SK-N-SH treated with all-trans-retinoic acid at 6 μM for 48 hours (cell line): ENCODE results near the gene TNK1.
"Not testable (repeated sequence)": the region's sequence is repeated elsewhere in the genome, so short reads cannot be mapped to it uniquely, and the experiment has no call there.

Experiments used
- ATAC-seq: fragments of 200-7000 bp; cut with Tn5 transposase; 3 replicates; pipeline ENCODE4 v1.9.1; 2020; ENCODE audit warnings: mild to moderate bottlenecking, moderate library complexity
- ARNTL ChIP-seq: fragments of 450-650 bp; formaldehyde crosslinking; IDR thresholded peaks from 2 replicates; pipeline ENCODE4 v1.5.0; 2020; ENCODE audit warnings: low read depth, mild to moderate bottlenecking, moderate library complexity, borderline replicate concordance
- BACH2 ChIP-seq: fragments of 250-450 bp; sonication (Bioruptor Pico); IDR thresholded peaks from 2 replicates; pipeline ENCODE4 v1.9.0; 2021; ENCODE audit warnings: mild to moderate bottlenecking, borderline replicate concordance
- ESRRG ChIP-seq: fragments of 250-450 bp; sonication (Bioruptor Pico); IDR thresholded peaks from 2 replicates; pipeline ENCODE4 v1.6.1; 2021; ENCODE audit warnings: mild to moderate bottlenecking
- GLIS3 ChIP-seq: fragments of 250-450 bp; sonication (Bioruptor Pico); IDR thresholded peaks from 2 replicates; pipeline ENCODE4 v1.5.0; 2020; ENCODE audit warnings: mild to moderate bottlenecking, moderate library complexity
- ISL1 ChIP-seq: fragments of 250-450 bp; sonication (Bioruptor Pico); IDR thresholded peaks from 2 replicates; pipeline ENCODE4 v2.1.2; 2022; ENCODE audit warnings: mild to moderate bottlenecking, moderate library complexity
- OSR1 ChIP-seq: fragments of 250-450 bp; sonication (Bioruptor Pico); IDR thresholded peaks from 2 replicates; pipeline ENCODE4 v1.8.0; 2022; ENCODE audit warnings: moderate library complexity, mild to moderate bottlenecking, inconsistent platforms
- PPARA ChIP-seq: fragments of 250-450 bp; sonication (Bioruptor Pico); IDR thresholded peaks from 2 replicates; pipeline ENCODE4 v1.5.0; 2020; ENCODE audit warnings: mild to moderate bottlenecking, borderline replicate concordance
- RARB ChIP-seq: fragments of 250-450 bp; sonication (Bioruptor Pico); IDR thresholded peaks from 2 replicates; pipeline ENCODE4 v1.8.0; 2021; ENCODE audit warnings: mild to moderate bottlenecking, moderate library complexity
- SNAI2 ChIP-seq: fragments of 250-450 bp; sonication (Bioruptor Pico); IDR thresholded peaks from 2 replicates; pipeline ENCODE4 v1.5.0; 2020; ENCODE audit warnings: mild to moderate bottlenecking, moderate library complexity
- TCF4 ChIP-seq: fragments of 250-450 bp; sonication (Bioruptor Pico); IDR thresholded peaks from 2 replicates; pipeline ENCODE4 v1.8.0; 2021; ENCODE audit warnings: mild to moderate bottlenecking, moderate library complexity, borderline replicate concordance
- TOX ChIP-seq: fragments of 250-450 bp; sonication (Bioruptor Pico); IDR thresholded peaks from 2 replicates; pipeline ENCODE4 v1.8.0; 2021; ENCODE audit warnings: mild to moderate bottlenecking, moderate library complexity, borderline replicate concordance
- ZC3H10 ChIP-seq: fragments of 250-450 bp; sonication (Bioruptor Pico); IDR thresholded peaks from 2 replicates; pipeline ENCODE4 v1.5.1; 2021; ENCODE audit warnings: mild to moderate bottlenecking, moderate library complexity
- ZFP3 ChIP-seq: fragments of 250-450 bp; sonication (Bioruptor Pico); IDR thresholded peaks from 2 replicates; pipeline ENCODE4 v1.5.0; 2020; ENCODE audit warnings: mild to moderate bottlenecking, moderate library complexity
- ZFP30 ChIP-seq: fragments of 450-650 bp; formaldehyde crosslinking; IDR thresholded peaks from 2 replicates; pipeline ENCODE4 v1.5.0; 2022; ENCODE audit warnings: mild to moderate bottlenecking, moderate library complexity
- ZNF565 ChIP-seq: fragments of 450-650 bp; formaldehyde crosslinking; conservative IDR thresholded peaks from 2 replicates; pipeline ENCODE4 v1.5.0; 2020; ENCODE audit warnings: low read depth, mild to moderate bottlenecking, moderate library complexity
- ZNF70 ChIP-seq: fragments of 450-650 bp; formaldehyde crosslinking; IDR thresholded peaks from 2 replicates; pipeline ENCODE4 v1.5.0; 2020; ENCODE audit warnings: mild to moderate bottlenecking, moderate library complexity
- ZNF8 ChIP-seq: fragments of 450-650 bp; formaldehyde crosslinking; IDR thresholded peaks from 2 replicates; pipeline ENCODE4 v1.5.0; 2020; ENCODE audit warnings: mild to moderate bottlenecking, moderate library complexity
- TF ChIP-seq, protein P1 (sequence below): fragments of 250-450 bp; sonication (Bioruptor Pico); IDR thresholded peaks from 2 replicates; pipeline ENCODE4 v1.8.0; 2020; ENCODE audit warnings: mild to moderate bottlenecking, moderate library complexity, borderline replicate concordance
- TF ChIP-seq, protein P2 (sequence below): fragments of 250-450 bp; sonication (Bioruptor Pico); IDR thresholded peaks from 2 replicates; pipeline ENCODE4 v1.5.0; 2020; ENCODE audit warnings: mild to moderate bottlenecking, moderate library complexity
- TF ChIP-seq, protein P3 (sequence below): fragments of 250-450 bp; sonication (Bioruptor Pico); IDR thresholded peaks from 2 replicates; pipeline ENCODE4 v1.5.1; 2020; ENCODE audit warnings: low read depth, mild to moderate bottlenecking, moderate library complexity
- TF ChIP-seq, protein P4 (sequence below): fragments of 250-450 bp; sonication (Bioruptor Pico); IDR thresholded peaks from 2 replicates; pipeline ENCODE4 v1.5.1; 2021; ENCODE audit warnings: mild to moderate bottlenecking, moderate library complexity
- TF ChIP-seq, protein P5 (sequence below): fragments of 250-450 bp; sonication (Bioruptor Pico); IDR thresholded peaks from 2 replicates; pipeline ENCODE4 v1.8.0; 2021; ENCODE audit warnings: low read depth, mild to moderate bottlenecking, moderate library complexity, borderline replicate concordance

TNK1 gene

DNA sequence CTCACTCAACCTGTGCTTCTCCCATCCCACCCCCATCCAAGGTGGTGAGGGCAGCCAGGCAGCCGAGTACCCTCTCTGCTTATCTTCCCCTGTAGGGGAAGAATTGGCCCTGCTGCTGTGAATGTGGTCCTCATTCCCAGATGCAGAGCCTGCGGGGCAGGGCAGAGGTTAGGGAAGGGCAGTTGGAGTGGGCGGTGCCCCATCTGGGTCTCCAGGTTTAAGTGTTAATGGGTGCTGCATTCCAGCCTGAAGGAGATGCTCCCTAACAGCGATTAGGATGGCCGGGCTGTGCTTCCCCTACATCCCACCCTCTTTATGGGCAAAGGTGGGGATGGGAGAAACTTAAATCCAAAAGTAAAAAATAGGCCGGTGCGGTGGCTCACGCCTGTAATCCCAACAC lies 13.8 kb upstream of the TNK1 start:
- TF ChIP-seq ZNF565 (CRISPR knock-in tag), result no peak
- TF ChIP-seq TCF4 (CRISPR knock-in tag), result no peak
- TF ChIP-seq, protein P1, sequence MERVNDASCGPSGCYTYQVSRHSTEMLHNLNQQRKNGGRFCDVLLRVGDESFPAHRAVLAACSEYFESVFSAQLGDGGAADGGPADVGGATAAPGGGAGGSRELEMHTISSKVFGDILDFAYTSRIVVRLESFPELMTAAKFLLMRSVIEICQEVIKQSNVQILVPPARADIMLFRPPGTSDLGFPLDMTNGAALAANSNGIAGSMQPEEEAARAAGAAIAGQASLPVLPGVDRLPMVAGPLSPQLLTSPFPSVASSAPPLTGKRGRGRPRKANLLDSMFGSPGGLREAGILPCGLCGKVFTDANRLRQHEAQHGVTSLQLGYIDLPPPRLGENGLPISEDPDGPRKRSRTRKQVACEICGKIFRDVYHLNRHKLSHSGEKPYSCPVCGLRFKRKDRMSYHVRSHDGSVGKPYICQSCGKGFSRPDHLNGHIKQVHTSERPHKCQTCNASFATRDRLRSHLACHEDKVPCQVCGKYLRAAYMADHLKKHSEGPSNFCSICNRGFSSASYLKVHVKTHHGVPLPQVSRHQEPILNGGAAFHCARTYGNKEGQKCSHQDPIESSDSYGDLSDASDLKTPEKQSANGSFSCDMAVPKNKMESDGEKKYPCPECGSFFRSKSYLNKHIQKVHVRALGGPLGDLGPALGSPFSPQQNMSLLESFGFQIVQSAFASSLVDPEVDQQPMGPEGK (CRISPR knock-in tag), result no peak
- TF ChIP-seq ZC3H10 (CRISPR knock-in tag), result no peak
- TF ChIP-seq ZNF8 (CRISPR knock-in tag), result no peak
- no peak for TF ChIP-seq BACH2
- no peak for TF ChIP-seq RARB (CRISPR knock-in tag)
- ATAC-seq, result no peak

DNA sequence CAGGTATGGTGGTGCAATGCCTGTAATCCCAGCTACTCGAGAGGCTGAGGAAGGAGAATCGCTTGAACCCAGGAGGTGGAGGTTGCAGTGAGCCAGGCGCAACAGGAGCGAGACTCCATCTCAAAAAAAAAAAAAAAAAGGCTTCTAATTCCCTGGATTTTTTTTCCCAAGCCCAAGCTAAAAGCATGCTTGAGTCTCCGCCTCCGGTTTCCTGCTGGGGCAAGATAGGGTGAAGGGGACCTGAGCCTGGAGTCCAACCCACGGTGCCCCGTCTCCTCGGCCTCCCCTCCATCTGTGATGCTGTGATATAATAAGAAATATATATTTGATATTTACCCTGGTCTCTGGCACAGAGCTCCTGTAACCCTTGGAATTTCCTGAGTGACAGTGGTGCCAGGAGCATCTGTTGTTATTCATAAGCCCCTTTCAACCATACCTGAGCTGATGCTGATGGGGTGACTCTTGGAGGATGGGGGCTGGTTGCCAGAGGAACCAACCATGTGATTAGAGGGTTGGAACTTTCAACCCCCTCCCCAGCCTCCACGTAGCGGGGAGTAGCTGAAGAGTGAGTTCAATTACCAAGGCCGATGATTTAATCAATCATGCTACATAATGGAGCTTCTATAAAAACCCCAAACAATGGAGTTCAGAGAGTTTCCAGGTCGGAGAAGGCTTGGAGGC lies 12.8 kb upstream of the TNK1 start:
- no peak for ATAC-seq
- TF ChIP-seq TCF4 (CRISPR knock-in tag) (no peak), SNAI2 (no peak), RARB (CRISPR knock-in tag) (no peak), ZFP30 (no peak), ARNTL (no peak), GLIS3 (CRISPR knock-in tag) (no peak), TOX (CRISPR knock-in tag) (no peak), ISL1 (CRISPR knock-in tag) (no peak), BACH2 (no peak), ZNF565 (CRISPR knock-in tag) (no peak), OSR1 (CRISPR knock-in tag) (no peak), ZC3H10 (CRISPR knock-in tag) (no peak), ZNF70 (no peak), ESRRG (CRISPR knock-in tag) (no peak), PPARA (no peak), ZFP3 (CRISPR knock-in tag) (no peak)
- TF ChIP-seq, protein P2, sequence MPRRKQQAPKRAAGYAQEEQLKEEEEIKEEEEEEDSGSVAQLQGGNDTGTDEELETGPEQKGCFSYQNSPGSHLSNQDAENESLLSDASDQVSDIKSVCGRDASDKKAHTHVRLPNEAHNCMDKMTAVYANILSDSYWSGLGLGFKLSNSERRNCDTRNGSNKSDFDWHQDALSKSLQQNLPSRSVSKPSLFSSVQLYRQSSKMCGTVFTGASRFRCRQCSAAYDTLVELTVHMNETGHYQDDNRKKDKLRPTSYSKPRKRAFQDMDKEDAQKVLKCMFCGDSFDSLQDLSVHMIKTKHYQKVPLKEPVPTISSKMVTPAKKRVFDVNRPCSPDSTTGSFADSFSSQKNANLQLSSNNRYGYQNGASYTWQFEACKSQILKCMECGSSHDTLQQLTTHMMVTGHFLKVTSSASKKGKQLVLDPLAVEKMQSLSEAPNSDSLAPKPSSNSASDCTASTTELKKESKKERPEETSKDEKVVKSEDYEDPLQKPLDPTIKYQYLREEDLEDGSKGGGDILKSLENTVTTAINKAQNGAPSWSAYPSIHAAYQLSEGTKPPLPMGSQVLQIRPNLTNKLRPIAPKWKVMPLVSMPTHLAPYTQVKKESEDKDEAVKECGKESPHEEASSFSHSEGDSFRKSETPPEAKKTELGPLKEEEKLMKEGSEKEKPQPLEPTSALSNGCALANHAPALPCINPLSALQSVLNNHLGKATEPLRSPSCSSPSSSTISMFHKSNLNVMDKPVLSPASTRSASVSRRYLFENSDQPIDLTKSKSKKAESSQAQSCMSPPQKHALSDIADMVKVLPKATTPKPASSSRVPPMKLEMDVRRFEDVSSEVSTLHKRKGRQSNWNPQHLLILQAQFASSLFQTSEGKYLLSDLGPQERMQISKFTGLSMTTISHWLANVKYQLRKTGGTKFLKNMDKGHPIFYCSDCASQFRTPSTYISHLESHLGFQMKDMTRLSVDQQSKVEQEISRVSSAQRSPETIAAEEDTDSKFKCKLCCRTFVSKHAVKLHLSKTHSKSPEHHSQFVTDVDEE (CRISPR knock-in tag), result no peak
- TF ChIP-seq, protein P3, sequence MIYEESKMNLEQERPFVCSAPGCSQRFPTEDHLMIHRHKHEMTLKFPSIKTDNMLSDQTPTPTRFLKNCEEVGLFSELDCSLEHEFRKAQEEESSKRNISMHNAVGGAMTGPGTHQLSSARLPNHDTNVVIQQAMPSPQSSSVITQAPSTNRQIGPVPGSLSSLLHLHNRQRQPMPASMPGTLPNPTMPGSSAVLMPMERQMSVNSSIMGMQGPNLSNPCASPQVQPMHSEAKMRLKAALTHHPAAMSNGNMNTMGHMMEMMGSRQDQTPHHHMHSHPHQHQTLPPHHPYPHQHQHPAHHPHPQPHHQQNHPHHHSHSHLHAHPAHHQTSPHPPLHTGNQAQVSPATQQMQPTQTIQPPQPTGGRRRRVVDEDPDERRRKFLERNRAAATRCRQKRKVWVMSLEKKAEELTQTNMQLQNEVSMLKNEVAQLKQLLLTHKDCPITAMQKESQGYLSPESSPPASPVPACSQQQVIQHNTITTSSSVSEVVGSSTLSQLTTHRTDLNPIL (CRISPR knock-in tag), result no peak
- TF ChIP-seq, protein P4, sequence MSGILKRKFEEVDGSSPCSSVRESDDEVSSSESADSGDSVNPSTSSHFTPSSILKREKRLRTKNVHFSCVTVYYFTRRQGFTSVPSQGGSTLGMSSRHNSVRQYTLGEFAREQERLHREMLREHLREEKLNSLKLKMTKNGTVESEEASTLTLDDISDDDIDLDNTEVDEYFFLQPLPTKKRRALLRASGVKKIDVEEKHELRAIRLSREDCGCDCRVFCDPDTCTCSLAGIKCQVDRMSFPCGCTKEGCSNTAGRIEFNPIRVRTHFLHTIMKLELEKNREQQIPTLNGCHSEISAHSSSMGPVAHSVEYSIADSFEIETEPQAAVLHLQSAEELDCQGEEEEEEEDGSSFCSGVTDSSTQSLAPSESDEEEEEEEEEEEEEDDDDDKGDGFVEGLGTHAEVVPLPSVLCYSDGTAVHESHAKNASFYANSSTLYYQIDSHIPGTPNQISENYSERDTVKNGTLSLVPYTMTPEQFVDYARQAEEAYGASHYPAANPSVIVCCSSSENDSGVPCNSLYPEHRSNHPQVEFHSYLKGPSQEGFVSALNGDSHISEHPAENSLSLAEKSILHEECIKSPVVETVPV (CRISPR knock-in tag), result no peak
- TF ChIP-seq, protein P5, sequence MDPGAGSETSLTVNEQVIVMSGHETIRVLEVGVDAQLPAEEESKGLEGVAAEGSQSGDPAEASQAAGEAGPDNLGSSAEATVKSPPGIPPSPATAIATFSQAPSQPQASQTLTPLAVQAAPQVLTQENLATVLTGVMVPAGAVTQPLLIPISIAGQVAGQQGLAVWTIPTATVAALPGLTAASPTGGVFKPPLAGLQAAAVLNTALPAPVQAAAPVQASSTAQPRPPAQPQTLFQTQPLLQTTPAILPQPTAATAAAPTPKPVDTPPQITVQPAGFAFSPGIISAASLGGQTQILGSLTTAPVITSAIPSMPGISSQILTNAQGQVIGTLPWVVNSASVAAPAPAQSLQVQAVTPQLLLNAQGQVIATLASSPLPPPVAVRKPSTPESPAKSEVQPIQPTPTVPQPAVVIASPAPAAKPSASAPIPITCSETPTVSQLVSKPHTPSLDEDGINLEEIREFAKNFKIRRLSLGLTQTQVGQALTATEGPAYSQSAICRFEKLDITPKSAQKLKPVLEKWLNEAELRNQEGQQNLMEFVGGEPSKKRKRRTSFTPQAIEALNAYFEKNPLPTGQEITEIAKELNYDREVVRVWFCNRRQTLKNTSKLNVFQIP (CRISPR knock-in tag), result no peak
- TF ChIP-seq, all 23 proteins: peak for 0

DNA sequence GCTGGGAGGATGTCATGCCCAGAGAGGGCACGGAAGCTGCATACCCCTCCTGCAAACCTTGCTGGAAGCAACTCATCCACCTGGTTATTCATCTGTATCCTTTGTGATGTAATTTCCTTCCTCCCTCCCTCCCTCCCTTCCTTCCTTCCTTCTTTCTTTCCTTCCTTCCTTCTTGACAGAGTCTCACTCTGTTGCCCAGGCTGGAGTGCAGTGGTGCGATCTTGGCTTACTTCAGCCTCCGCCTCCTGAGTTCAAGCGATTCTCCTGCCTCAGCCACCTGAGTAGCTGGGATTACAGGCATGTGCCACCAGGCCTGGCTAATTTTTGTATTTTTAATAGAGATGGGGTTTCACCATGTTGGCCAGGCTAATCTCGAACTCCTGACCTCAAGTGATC lies 12.3 kb upstream of the TNK1 start:
- not testable (repeated sequence) for ATAC-seq
